ENCODE measurements around the gene RALGPS2. TPM values are rescaled to one million over a fixed set of nuclear protein-coding genes. Genes with fewer than 3 reads are reported as not detected.

RALGPS2 gene
- total and polyA plus RNA-seq, 2 experiments from 2014 or later = 8.1 to 31.2 TPM

- peak overlapping the region; percentile 76 for H3K27ac ChIP-seq (ENCODE audit: low read depth)
- H3K27ac Mint-ChIP-seq = peak overlapping the region; percentile 84
- TF ChIP-seq POLR2AphosphoS5 (IDR thresholded peaks at IDR 0.05; ENCODE audit: low read depth) = no peak
- TF ChIP-seq ZNF331 (CRISPR knock-in tag; IDR thresholded peaks at IDR 0.05; ENCODE audit: low read depth) = no peak
- TF ChIP-seq, protein P1, sequence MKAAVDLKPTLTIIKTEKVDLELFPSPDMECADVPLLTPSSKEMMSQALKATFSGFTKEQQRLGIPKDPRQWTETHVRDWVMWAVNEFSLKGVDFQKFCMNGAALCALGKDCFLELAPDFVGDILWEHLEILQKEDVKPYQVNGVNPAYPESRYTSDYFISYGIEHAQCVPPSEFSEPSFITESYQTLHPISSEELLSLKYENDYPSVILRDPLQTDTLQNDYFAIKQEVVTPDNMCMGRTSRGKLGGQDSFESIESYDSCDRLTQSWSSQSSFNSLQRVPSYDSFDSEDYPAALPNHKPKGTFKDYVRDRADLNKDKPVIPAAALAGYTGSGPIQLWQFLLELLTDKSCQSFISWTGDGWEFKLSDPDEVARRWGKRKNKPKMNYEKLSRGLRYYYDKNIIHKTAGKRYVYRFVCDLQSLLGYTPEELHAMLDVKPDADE (IDR thresholded peaks at IDR 0.05) = no peak
- no peak for TF ChIP-seq STAT1 (IDR thresholded peaks at IDR 0.05; ENCODE audit: unreplicated experiment)
Measured at GRCh38 chr1:178724376-178724727, 692 bp upstream of the RALGPS2 start.

GRCh38 chr1:178725466-178726086 lies 532 bp downstream of the RALGPS2 start:
- no peaks in the 10 kb centered on the region for H3K9me2 ChIP-seq (ENCODE audit: insufficient read depth)
- peaks cover 9% of the 10 kb centered on the region for H3K4me1 ChIP-seq (ENCODE audit: insufficient read depth)
- TF ChIP-seq POLR2AphosphoS5 (IDR thresholded peaks at IDR 0.05; ENCODE audit: low read depth) = no peak
- TF ChIP-seq, protein P1 (IDR thresholded peaks at IDR 0.05) = no peak
- TF ChIP-seq EZH2 (IDR thresholded peaks at IDR 0.05; ENCODE audit: low read depth, unreplicated experiment) = no peak
- TF ChIP-seq, protein P2, sequence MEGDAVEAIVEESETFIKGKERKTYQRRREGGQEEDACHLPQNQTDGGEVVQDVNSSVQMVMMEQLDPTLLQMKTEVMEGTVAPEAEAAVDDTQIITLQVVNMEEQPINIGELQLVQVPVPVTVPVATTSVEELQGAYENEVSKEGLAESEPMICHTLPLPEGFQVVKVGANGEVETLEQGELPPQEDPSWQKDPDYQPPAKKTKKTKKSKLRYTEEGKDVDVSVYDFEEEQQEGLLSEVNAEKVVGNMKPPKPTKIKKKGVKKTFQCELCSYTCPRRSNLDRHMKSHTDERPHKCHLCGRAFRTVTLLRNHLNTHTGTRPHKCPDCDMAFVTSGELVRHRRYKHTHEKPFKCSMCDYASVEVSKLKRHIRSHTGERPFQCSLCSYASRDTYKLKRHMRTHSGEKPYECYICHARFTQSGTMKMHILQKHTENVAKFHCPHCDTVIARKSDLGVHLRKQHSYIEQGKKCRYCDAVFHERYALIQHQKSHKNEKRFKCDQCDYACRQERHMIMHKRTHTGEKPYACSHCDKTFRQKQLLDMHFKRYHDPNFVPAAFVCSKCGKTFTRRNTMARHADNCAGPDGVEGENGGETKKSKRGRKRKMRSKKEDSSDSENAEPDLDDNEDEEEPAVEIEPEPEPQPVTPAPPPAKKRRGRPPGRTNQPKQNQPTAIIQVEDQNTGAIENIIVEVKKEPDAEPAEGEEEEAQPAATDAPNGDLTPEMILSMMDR (conservative IDR thresholded peaks at IDR 0.05; ENCODE audit: low read depth in 2 of 2) = peak in 1 of 2 experiments; percentile 12; a peak in 1 of 4 replicates
- H3K27ac ChIP-seq (ENCODE audit: low read depth) = peak overlapping the region; percentile 36
- peak overlapping the region; percentile 88 for H3K4me3 Mint-ChIP-seq
- peak overlapping the region; percentile 68 for H3K4me2 ChIP-seq
- H3K9me3 Mint-ChIP-seq = no peaks in the 10 kb centered on the region
- no peaks in the 10 kb centered on the region; the same call in 1 of the 3 replicates for H3K36me3 Mint-ChIP-seq (ENCODE audit: low read depth)
- H3K27me3 ChIP-seq (ENCODE audit: insufficient read depth) = no peaks in the 10 kb centered on the region
- no peaks in the 10 kb centered on the region for H3K36me3 ChIP-seq (ENCODE audit: insufficient read depth)
- DNase-seq (ENCODE audit: low spot score) = peak; percentile 67
- H3K27ac Mint-ChIP-seq = no peak overlapping the region
- no peak overlapping the region for H2AFZ ChIP-seq
- H3K27me3 Mint-ChIP-seq (ENCODE audit: insufficient read depth, low read depth, poor library complexity) = peaks cover 5% of the 10 kb centered on the region
- ATAC-seq = peak; percentile 65
- no peaks in the 10 kb centered on the region for H4K20me1 ChIP-seq (replicated peaks; ENCODE audit: insufficient read depth)
- peak overlapping the region; percentile 68 for H3K4me3 ChIP-seq
- H3K4me1 Mint-ChIP-seq = peaks cover 26% of the 10 kb centered on the region
- no peaks in the 10 kb centered on the region for H3F3A ChIP-seq (replicated peaks; ENCODE audit: low read depth)
- peaks cover 41% of the 10 kb centered on the region for H3K79me2 ChIP-seq (replicated peaks; ENCODE audit: insufficient read depth)

More at GRCh38 chr1:178724376-178724727, 692 bp upstream of the RALGPS2 start:
- no peaks in the 10 kb centered on the region for H4K20me1 ChIP-seq (replicated peaks; ENCODE audit: insufficient read depth)
- ATAC-seq (no peak; the same call in 1 of the 3 replicates), DNase-seq (ENCODE audit: low spot score) (peak; percentile 34)
- H3K4me1 ChIP-seq (ENCODE audit: insufficient read depth) = peaks cover 9% of the 10 kb centered on the region
- peaks cover 5% of the 10 kb centered on the region for H3K27me3 Mint-ChIP-seq (ENCODE audit: insufficient read depth, low read depth, poor library complexity)
- H3K36me3 Mint-ChIP-seq (ENCODE audit: low read depth) = no peaks in the 10 kb centered on the region
- no peaks in the 10 kb centered on the region for H3K27me3 ChIP-seq (ENCODE audit: insufficient read depth)
- peak overlapping the region; percentile 83 for H3K4me2 ChIP-seq
- peak overlapping the region; percentile 100 for H2AFZ ChIP-seq
- H3K4me3 ChIP-seq = peak overlapping the region; percentile 68
- H3K9me2 ChIP-seq (ENCODE audit: insufficient read depth) = no peaks in the 10 kb centered on the region
- H3K36me3 ChIP-seq (ENCODE audit: insufficient read depth) = no peaks in the 10 kb centered on the region
- peaks cover 29% of the 10 kb centered on the region for H3K79me2 ChIP-seq (replicated peaks; ENCODE audit: insufficient read depth)
- H3K9me3 Mint-ChIP-seq = no peaks in the 10 kb centered on the region
- peaks cover 30% of the 10 kb centered on the region for H3K4me1 Mint-ChIP-seq
- no peaks in the 10 kb centered on the region for H3F3A ChIP-seq (replicated peaks; ENCODE audit: low read depth)
- peak overlapping the region; percentile 89 for H3K4me3 Mint-ChIP-seq

Data from GM23338 (cell line).